Endothelial cell of umbilical vein (primary cell): ENCODE results near the gene CDKN1C. TPM values are rescaled to one million over a fixed set of nuclear protein-coding genes. Genes with fewer than 3 reads are reported as not detected.

ENCODE experiments used
- BruUV-seq: library from RNA; stranded (reverse); fragments of 400-500 nt; replicated peaks from 2 replicates; lab custom pipeline; 2021; lab: Mats Ljungman, UMichigan
- CTCF ChIA-PET: fragments of 300-600, 350-600 bp; sonication (Branson Sonifier 250); formaldehyde crosslinking; loops from one replicate; lab custom pipeline; 2021; ENCODE audit warnings: antibody characterized with exemption, inconsistent platforms; lab: Charles Lee
- POLR2A ChIA-PET: fragments of 300-600, 350-600 bp; sonication (Branson Sonifier 250); formaldehyde crosslinking; loops from one replicate; lab custom pipeline; 2021; ENCODE audit warnings: antibody characterized with exemption, inconsistent platforms; lab: Charles Lee
- DNase-seq: peaks from one replicate; pipeline ENCODE4 v3.0.0-alpha.2; 2011; ENCODE audit warnings: low read depth, low spot score
- FAIRE-seq: peaks from 2 replicates; lab custom pipeline; 2011; peaks lifted over from hg19 to GRCh38; lab: Jason Lieb, UNC
- H2AFZ ChIP-seq: 2 replicates; pipeline ENCODE4 v1.6.0; 2012; ENCODE audit warnings: low read depth, low read length, control low read depth, inconsistent platforms
- H3K27ac ChIP-seq: 2 replicates; pipeline ENCODE4 v1.5.1; 2011; ENCODE audit warnings: low read depth, mild to moderate bottlenecking, control low read depth, low read length, moderate library complexity; ENCODE audit not compliant: insufficient read depth
- H3K27me3 ChIP-seq, 2 experiments: 2 replicates each; pipeline versions ENCODE4 v1.6.0 to v1.6.1; 2011; ENCODE audit warnings: low read length in 2 of 2, mixed read lengths in 1 of 2; ENCODE audit not compliant: control insufficient read depth in 2 of 2, insufficient read depth in 2 of 2
- H3K36me3 ChIP-seq, 2 experiments: 2 replicates in 1 of 2; 3 replicates in 1 of 2; pipeline ENCODE4 v1.5.1; 2011; ENCODE audit warnings: low read length in 2 of 2, mild to moderate bottlenecking in 1 of 2, moderate library complexity in 1 of 2; ENCODE audit not compliant: control insufficient read depth in 2 of 2, insufficient read depth in 2 of 2; ENCODE audit errors: extremely low read depth in 1 of 2
- H3K4me1 ChIP-seq: 3 replicates; pipeline ENCODE4 v1.5.1; 2011; ENCODE audit warnings: mild to moderate bottlenecking, low read length; ENCODE audit not compliant: control insufficient read depth, insufficient read depth; ENCODE audit errors: extremely low read depth
- H3K4me2 ChIP-seq: 2 replicates; pipeline ENCODE4 v1.6.1; 2011; ENCODE audit warnings: low read length, control low read depth, mixed read lengths; ENCODE audit not compliant: insufficient read depth
- H3K4me3 ChIP-seq, 3 experiments: fragments of 200-600 bp in 1 of 3; sonication (generic), shearing (Covaris generic) in 1 of 3; replicated peaks in 1 of 3; 2 replicates each; pipeline ENCODE4 v1.5.1; 2011 to 2016; ENCODE audit warnings: control low read depth in 3 of 3, low read length in 3 of 3, mild to moderate bottlenecking in 2 of 3, inconsistent platforms in 1 of 3, low read depth in 1 of 3, moderate library complexity in 1 of 3; ENCODE audit not compliant: insufficient read depth in 1 of 3
- H3K79me2 ChIP-seq: 2 replicates; pipeline ENCODE4 v1.6.0; 2012; ENCODE audit warnings: low read length, inconsistent platforms; ENCODE audit not compliant: control insufficient read depth, insufficient read depth
- H3K9ac ChIP-seq: replicated peaks from 2 replicates; pipeline ENCODE3; 2011; ENCODE audit warnings: low read length, control low read depth; ENCODE audit not compliant: insufficient read depth; ENCODE audit errors: extremely low read depth
- H3K9me1 ChIP-seq: replicated peaks from 3 replicates; pipeline ENCODE4 v1.6.0; 2011; ENCODE audit warnings: mild to moderate bottlenecking, low read length; ENCODE audit not compliant: control insufficient read depth, insufficient read depth; ENCODE audit errors: extremely low read depth
- H3K9me3 ChIP-seq: replicated peaks from 2 replicates; pipeline ENCODE4 v1.5.1; 2012; ENCODE audit warnings: low read length, inconsistent platforms; ENCODE audit not compliant: control insufficient read depth, insufficient read depth
- H4K20me1 ChIP-seq: replicated peaks from 2 replicates; pipeline ENCODE3; 2011; ENCODE audit warnings: mild to moderate bottlenecking, low read length; ENCODE audit not compliant: control insufficient read depth, insufficient read depth; ENCODE audit errors: extremely low read depth
- CTCF ChIP-seq, 2 donors: IDR thresholded peaks; 1 replicate in 1 of 2; 2 replicates in 1 of 2; pipeline ENCODE4 v1.5.1; 2011; ENCODE audit warnings: low read length in 2 of 2, mild to moderate bottlenecking in 2 of 2, moderate library complexity in 2 of 2, control low read depth in 1 of 2, inconsistent platforms in 1 of 2, low read depth in 1 of 2; ENCODE audit not compliant: insufficient read depth in 1 of 2; ENCODE audit errors: extremely low read depth in 1 of 2
- EZH2 ChIP-seq: IDR thresholded peaks from 2 replicates; pipeline ENCODE4 v1.6.1; 2012; ENCODE audit warnings: borderline replicate concordance, low read depth, mild to moderate bottlenecking, moderate library complexity, low read length, inconsistent platforms; ENCODE audit not compliant: severe bottlenecking
- FOS ChIP-seq: IDR thresholded peaks from 2 replicates; pipeline ENCODE4 v1.6.1; 2011; ENCODE audit warnings: mild to moderate bottlenecking, low read length, moderate library complexity, borderline replicate concordance; ENCODE audit not compliant: insufficient read depth
- GATA2 ChIP-seq: IDR thresholded peaks from 2 replicates; pipeline ENCODE4 v1.7.0; 2011; ENCODE audit warnings: low read depth, mild to moderate bottlenecking, moderate library complexity, mixed read lengths, low read length; ENCODE audit not compliant: insufficient read length, insufficient read depth
- JUN ChIP-seq: IDR thresholded peaks from 2 replicates; pipeline ENCODE4 v1.6.1; 2011; ENCODE audit warnings: borderline replicate concordance, low read depth; ENCODE audit not compliant: insufficient read length, insufficient read depth
- MYC ChIP-seq: IDR thresholded peaks from one replicate; pipeline ENCODE4 v1.6.1; 2011; ENCODE audit warnings: mild to moderate bottlenecking, low read depth, low read length
- POLR2A ChIP-seq: IDR thresholded peaks from 2 replicates; pipeline ENCODE4 v1.6.1; 2012; ENCODE audit warnings: low read depth, mild to moderate bottlenecking, control low read depth, low read length
- POLR2AphosphoS5 ChIP-seq: IDR thresholded peaks from 2 replicates; pipeline ENCODE4 v1.6.1; 2012; ENCODE audit warnings: low read depth, mild to moderate bottlenecking, control low read depth, low read length, moderate library complexity; ENCODE audit not compliant: insufficient read depth
- dilution Hi-C: fragments of 300-500 bp; cut with MboI; formaldehyde crosslinking; loops from one replicate; pipeline ENCODE4 v1.15.0; 2019; ENCODE audit warnings: low sequenced_read_pairs; ENCODE audit not compliant: extremely low pct_ligation_motif_present
- intact Hi-C: fragments of 100-400 bp; cut with micrococcal nuclease; formaldehyde crosslinking; loops from one replicate; pipeline ENCODE4 v1.10.0; 2022
- polyA plus RNA-seq, 4 experiments: library from polyadenylated mRNA; depleted of rRNA in 3 of 4; stranded (reverse) in 3 of 4; unstranded in 1 of 4; fragments of >200 nt; gene quantifications; 2 replicates each; pipeline versions ENCODE4 v1.2.1 to v1.2.3, GENCODE V29; 2011 to 2012; ENCODE audit warnings: missing spikeins in 1 of 4
- total RNA-seq: library from RNA; stranded (reverse); gene quantifications from 2 replicates; pipeline ENCODE4 v1.2.3, GENCODE V29; 2021
- TF ChIP-seq, protein P1 (sequence below): IDR thresholded peaks from 2 replicates; pipeline ENCODE4 v1.6.1; 2011; ENCODE audit not compliant: insufficient read depth, insufficient read length

CDKN1C gene
- total and polyA plus RNA-seq, 2 donors (not counting 3 experiments of a cell fraction or from before 2014, with no cell fraction given) = 4.1 to 9.0 TPM

GRCh38 chr11:2883640-2883978 lies 2.0 kb downstream of the CDKN1C start:
- peak overlapping the region in 1 of 3 experiments; percentile 44 for H3K4me3 ChIP-seq
- H3K4me1 ChIP-seq = peaks cover 8% of the 10 kb centered on the region
- intact Hi-C loops (loop anchor here (10.0 kb wide), 2 partner anchors 109 to 579 kb away; partner anchors contain the start of genes C11orf21 and TSPAN32), dilution Hi-C loops (no loop called here)
- H2AFZ ChIP-seq = peak overlapping the region; percentile 67
- DNase-seq (peak; percentile 21), FAIRE-seq (no peak)
- no peaks in the 10 kb centered on the region for H3K9me3 ChIP-seq
- no peaks in the 10 kb centered on the region for H3K79me2 ChIP-seq
- H3K4me2 ChIP-seq = peak overlapping the region; percentile 28
- no peaks in the 10 kb centered on the region for H4K20me1 ChIP-seq
- peak; percentile 93 for TF ChIP-seq EZH2
- TF ChIP-seq, protein P1, sequence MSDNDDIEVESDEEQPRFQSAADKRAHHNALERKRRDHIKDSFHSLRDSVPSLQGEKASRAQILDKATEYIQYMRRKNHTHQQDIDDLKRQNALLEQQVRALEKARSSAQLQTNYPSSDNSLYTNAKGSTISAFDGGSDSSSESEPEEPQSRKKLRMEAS = no peak
- BruUV-seq = no TSS peak
- CTCF ChIA-PET = interaction anchor here (16.2 kb wide), 1 partner anchor 349 kb away, joined by 711 read pairs; no protein-coding TSS in a partner anchor
- peaks cover 3 to 14% of the 10 kb centered on the region in 2 experiments for H3K27me3 ChIP-seq
- H3K27ac ChIP-seq = no peak overlapping the region
- no peaks in the 10 kb centered on the region for H3K9me1 ChIP-seq
- no peaks in the 10 kb centered on the region for H3K36me3 ChIP-seq
- POLR2A ChIA-PET = interaction anchor here (1.4 kb wide), 1 partner anchor 184 kb away, joined by 4 read pairs; the partner anchor contains the start of gene KCNQ1OT1
- no peak overlapping the region for H3K9ac ChIP-seq

DNA sequence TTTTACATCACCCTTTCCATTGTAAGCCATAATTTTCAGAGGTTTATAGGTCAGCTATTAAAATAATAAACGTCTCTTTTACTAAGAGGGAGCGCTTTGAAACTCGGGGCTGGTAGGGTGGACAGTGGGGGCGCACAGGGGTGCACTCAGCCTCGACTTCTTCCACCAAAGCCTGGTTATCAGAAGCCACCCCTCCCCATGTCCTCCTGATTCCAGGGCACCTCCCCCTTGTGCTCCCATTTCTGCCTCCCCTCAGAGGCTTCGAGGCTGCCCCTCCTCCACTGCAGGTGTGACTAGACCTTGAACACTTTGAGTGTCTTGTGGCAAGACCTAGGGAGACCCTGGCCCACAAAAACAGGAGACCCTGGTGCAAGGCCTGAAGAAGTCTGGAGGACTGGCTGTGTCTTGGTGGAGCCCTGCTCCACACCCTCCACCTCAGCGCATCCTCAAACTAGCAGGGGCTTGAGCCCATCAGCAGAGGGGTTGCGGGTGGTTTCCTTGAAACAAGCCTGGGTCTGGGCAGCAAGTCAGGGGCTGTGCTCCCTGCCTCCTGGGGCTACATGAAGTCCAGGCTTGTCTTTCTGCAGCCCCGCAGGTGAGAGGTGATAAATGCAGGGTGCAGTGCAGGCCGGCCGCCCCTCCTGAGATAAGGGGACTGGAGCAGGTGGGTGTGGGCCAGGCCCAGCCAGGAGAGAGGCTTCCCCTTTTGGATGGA lies 3.0 kb downstream of the CDKN1C start:
- Histone ChIP-seq H3K4me3 (no peak overlapping the region), H3K9me3 (no peaks in the 10 kb centered on the region), H3K27me3 (peaks cover 3 to 14% of the 10 kb centered on the region in 2 experiments), H3K4me2 (no peak overlapping the region), H4K20me1 (no peaks in the 10 kb centered on the region), H3K9me1 (no peaks in the 10 kb centered on the region), H3K36me3 (no peaks in the 10 kb centered on the region), H2AFZ (no peak overlapping the region), H3K27ac (no peak overlapping the region), H3K79me2 (no peaks in the 10 kb centered on the region), H3K4me1 (peaks cover 8% of the 10 kb centered on the region), H3K9ac (no peak overlapping the region)
- ChIA-PET POLR2A (no interaction called here), CTCF (interaction anchor here (16.2 kb wide), 1 partner anchor 348 kb away, joined by 711 read pairs; no protein-coding TSS in a partner anchor)
- TF ChIP-seq FOS (no peak), CTCF (IDR thresholded peaks at IDR 0.05; ENCODE audit: extremely low read depth in 1 of 2, insufficient read depth in 1 of 2, low read depth in 1 of 2, low read length in 2 of 2) (no peak), MYC (no peak), JUN (no peak), EZH2 (no peak), GATA2 (no peak), POLR2A (no peak), POLR2AphosphoS5 (no peak)
- TF ChIP-seq, protein P1 = no peak
- no peak for FAIRE-seq
- BruUV-seq = no TSS peak
- intact Hi-C loops = loop anchor here (10.0 kb wide), 2 partner anchors 108 to 578 kb away; partner anchors contain the start of genes C11orf21 and TSPAN32
- no peak for DNase-seq
- dilution Hi-C loops = no loop called here
